Parathyroid adenoma (tissue), 2 donors: ENCODE results near the gene TAF4.

Experiments
- H2AFZ ChIP-seq: fragments of 300-600 bp; sonication (generic); one replicate; pipeline ENCODE4 v1.7.0; 2017; ENCODE audit warnings: antibody characterized with exemption, mild to moderate bottlenecking
- H3K27ac ChIP-seq: fragments of 300-600 bp; sonication (generic); one replicate; pipeline ENCODE4 v1.7.0; 2017
- H3K27me3 ChIP-seq: fragments of 300-600 bp; sonication (generic); one replicate; pipeline ENCODE4 v1.7.0; 2017; ENCODE audit warnings: low read length; ENCODE audit not compliant: control insufficient read depth, insufficient read depth
- H3K36me3 ChIP-seq: fragments of 300-600 bp; sonication (generic); one replicate; pipeline ENCODE4 v1.7.0; 2017; ENCODE audit warnings: low read length; ENCODE audit not compliant: control insufficient read depth, insufficient read depth
- H3K4me1 ChIP-seq: fragments of 300-600 bp; sonication (generic); one replicate; pipeline ENCODE4 v1.7.0; 2017; ENCODE audit warnings: control low read depth
- H3K4me2 ChIP-seq: fragments of 300-600 bp; sonication (generic); one replicate; pipeline ENCODE4 v1.7.0; 2017; ENCODE audit warnings: low read length
- H3K4me3 ChIP-seq: fragments of 300-600 bp; sonication (generic); one replicate; pipeline ENCODE4 v1.7.0; 2017; ENCODE audit warnings: low read depth, low read length
- H3K79me2 ChIP-seq: fragments of 300-600 bp; sonication (generic); one replicate; pipeline ENCODE4 v1.7.0; 2017; ENCODE audit warnings: control low read depth
- H3K9ac ChIP-seq: fragments of 300-600 bp; sonication (generic); one replicate; pipeline ENCODE4 v1.7.0; 2017; ENCODE audit warnings: mild to moderate bottlenecking
- H3K9me3 ChIP-seq: fragments of 300-600 bp; sonication (generic); one replicate; pipeline ENCODE4 v1.7.0; 2017; ENCODE audit warnings: low read length; ENCODE audit not compliant: control insufficient read depth
- CTCF ChIP-seq: fragments of 300-600 bp; sonication (generic); IDR thresholded peaks from one replicate; pipeline ENCODE4 v1.7.0; 2017; ENCODE audit warnings: antibody characterized with exemption, mild to moderate bottlenecking
- donor health status: primary hyperparathyroidism.

Gene TAF4

GRCh38 chr20:61931476-61932198, 134.0 kb downstream of the TAF4 start:
- Histone ChIP-seq H2AFZ (no peak overlapping the region), H3K4me2 (no peak overlapping the region), H3K4me3 (no peak overlapping the region), H3K27ac (no peak overlapping the region), H3K36me3 (no peaks in the 10 kb centered on the region), H3K9ac (no peak overlapping the region), H3K27me3 (no peaks in the 10 kb centered on the region), H3K9me3 (no peaks in the 10 kb centered on the region), H3K79me2 (no peaks in the 10 kb centered on the region), H3K4me1 (no peaks in the 10 kb centered on the region)
- no peak for TF ChIP-seq CTCF

DNA sequence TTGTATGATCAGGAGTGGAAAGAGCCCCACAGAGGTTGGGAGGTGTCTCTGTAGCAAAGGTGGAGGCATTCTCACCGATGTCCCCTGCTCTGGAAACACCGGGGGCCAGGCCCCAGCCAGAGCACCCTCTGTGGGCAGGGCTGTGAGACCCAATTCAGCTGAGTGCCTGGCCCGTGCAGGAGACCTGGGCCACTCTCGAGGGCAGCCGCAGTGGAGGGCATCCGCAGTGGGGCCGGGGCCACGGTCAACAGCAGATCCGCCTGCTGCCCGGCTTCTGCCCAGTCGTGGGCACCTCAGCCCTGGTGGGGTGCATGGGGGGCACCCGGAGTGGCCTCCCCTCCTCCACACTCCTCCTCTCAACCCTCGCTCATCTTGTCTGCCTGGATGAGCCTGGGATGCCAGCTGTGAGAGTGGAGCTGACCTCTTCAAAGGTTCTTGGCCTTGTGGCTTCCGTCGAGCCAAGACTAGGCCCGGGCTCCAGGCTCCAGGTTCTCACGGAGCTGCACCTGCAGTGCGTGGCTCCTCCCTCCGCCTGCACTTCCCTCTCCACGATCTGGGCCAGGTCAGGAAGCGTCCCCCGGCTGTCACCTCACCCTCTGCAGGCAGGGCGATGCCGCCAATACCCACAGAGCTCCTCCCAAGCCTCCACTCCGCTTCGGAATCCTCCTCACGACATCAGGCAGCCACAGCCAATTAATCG, 134.8 kb downstream of the TAF4 start:
- H3K9me3 ChIP-seq: no peaks in the 10 kb centered on the region
- no peaks in the 10 kb centered on the region for H3K36me3 ChIP-seq
- no peaks in the 10 kb centered on the region for H3K79me2 ChIP-seq
- H3K27me3 ChIP-seq: no peaks in the 10 kb centered on the region
- no peak overlapping the region for H3K4me2 ChIP-seq
- H3K9ac ChIP-seq: no peak overlapping the region
- H2AFZ ChIP-seq: no peak overlapping the region
- H3K4me1 ChIP-seq: no peaks in the 10 kb centered on the region
- H3K4me3 ChIP-seq: no peak overlapping the region
- H3K27ac ChIP-seq: no peak overlapping the region
- no peak for TF ChIP-seq CTCF

DNA sequence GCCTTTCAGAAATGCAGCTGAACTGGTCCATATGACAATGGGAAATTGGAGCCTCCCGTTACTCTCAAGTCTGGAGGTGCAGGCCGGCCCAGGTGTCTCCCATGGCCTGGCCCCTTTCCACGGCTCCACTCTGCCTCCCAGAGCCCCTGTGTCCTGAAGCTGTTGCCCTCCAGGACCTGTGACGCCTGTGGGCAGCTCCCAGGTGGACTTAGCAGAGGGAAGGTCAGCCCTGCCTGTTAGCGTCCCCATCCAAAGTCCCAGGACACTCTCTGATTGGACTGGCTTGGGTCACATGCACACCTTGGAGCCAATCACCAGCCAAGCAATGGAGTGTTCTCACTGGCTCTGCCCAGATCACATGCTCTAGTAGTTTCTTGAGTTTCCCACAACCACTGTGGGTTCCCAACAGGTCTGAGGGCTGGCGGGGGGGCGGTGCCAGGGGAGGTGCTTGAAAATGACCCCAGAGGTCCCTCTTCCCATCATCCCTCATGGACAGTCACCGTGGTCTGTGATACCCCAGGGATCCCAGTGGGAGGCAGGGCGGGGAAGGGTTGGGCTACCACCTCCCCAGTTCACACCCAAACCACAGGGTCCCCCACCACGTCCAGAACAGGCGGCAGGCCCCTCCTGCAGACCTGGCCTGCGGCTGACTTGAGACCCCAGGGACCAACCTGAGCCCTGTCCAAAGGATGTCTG, 135.6 kb downstream of the TAF4 start:
- Histone ChIP-seq H3K4me1 (no peaks in the 10 kb centered on the region), H3K9ac (no peak overlapping the region), H3K27ac (no peak overlapping the region), H3K36me3 (no peaks in the 10 kb centered on the region), H3K79me2 (no peaks in the 10 kb centered on the region), H3K27me3 (no peaks in the 10 kb centered on the region), H3K4me3 (no peak overlapping the region), H2AFZ (no peak overlapping the region), H3K9me3 (no peaks in the 10 kb centered on the region), H3K4me2 (no peak overlapping the region)
- TF ChIP-seq CTCF: no peak

- no peak overlapping the region for H3K27ac ChIP-seq
- H3K36me3 ChIP-seq: no peaks in the 10 kb centered on the region
- no peak for TF ChIP-seq CTCF
These were observed 136.1 kb downstream of the TAF4 start for GRCh38 chr20:61929561-61929960.

More at GRCh38 chr20:61929561-61929960, 136.1 kb downstream of the TAF4 start:
- Histone ChIP-seq H3K4me3 (no peak overlapping the region), H3K4me2 (no peak overlapping the region), H3K4me1 (no peaks in the 10 kb centered on the region), H3K9ac (no peak overlapping the region), H3K27me3 (no peaks in the 10 kb centered on the region), H2AFZ (no peak overlapping the region), H3K9me3 (no peaks in the 10 kb centered on the region), H3K79me2 (no peaks in the 10 kb centered on the region)
